ENCODE results near the gene INTS4.
A peak's percentile ranks its signal among the peaks of the same experiment; 100 is the strongest.
"Not testable (repeated sequence)": the region's sequence is repeated elsewhere in the genome, so short reads cannot be mapped to it uniquely, and the experiment has no call there.

The INTS4 gene, protein sequence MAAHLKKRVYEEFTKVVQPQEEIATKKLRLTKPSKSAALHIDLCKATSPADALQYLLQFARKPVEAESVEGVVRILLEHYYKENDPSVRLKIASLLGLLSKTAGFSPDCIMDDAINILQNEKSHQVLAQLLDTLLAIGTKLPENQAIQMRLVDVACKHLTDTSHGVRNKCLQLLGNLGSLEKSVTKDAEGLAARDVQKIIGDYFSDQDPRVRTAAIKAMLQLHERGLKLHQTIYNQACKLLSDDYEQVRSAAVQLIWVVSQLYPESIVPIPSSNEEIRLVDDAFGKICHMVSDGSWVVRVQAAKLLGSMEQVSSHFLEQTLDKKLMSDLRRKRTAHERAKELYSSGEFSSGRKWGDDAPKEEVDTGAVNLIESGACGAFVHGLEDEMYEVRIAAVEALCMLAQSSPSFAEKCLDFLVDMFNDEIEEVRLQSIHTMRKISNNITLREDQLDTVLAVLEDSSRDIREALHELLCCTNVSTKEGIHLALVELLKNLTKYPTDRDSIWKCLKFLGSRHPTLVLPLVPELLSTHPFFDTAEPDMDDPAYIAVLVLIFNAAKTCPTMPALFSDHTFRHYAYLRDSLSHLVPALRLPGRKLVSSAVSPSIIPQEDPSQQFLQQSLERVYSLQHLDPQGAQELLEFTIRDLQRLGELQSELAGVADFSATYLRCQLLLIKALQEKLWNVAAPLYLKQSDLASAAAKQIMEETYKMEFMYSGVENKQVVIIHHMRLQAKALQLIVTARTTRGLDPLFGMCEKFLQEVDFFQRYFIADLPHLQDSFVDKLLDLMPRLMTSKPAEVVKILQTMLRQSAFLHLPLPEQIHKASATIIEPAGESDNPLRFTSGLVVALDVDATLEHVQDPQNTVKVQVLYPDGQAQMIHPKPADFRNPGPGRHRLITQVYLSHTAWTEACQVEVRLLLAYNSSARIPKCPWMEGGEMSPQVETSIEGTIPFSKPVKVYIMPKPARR

GRCh38 chr11:77994434-77995362 is at the start of gene INTS4:
Gene INTS4 (minus strand): TSS chr11:77994668. CDS start chr11:77994643, 25 bp downstream.
- peaks cover 8% of the 10 kb centered on the region for H3K4me1 ChIP-seq (ENCODE audit: control insufficient read depth, low read depth, low read length)

DNA sequence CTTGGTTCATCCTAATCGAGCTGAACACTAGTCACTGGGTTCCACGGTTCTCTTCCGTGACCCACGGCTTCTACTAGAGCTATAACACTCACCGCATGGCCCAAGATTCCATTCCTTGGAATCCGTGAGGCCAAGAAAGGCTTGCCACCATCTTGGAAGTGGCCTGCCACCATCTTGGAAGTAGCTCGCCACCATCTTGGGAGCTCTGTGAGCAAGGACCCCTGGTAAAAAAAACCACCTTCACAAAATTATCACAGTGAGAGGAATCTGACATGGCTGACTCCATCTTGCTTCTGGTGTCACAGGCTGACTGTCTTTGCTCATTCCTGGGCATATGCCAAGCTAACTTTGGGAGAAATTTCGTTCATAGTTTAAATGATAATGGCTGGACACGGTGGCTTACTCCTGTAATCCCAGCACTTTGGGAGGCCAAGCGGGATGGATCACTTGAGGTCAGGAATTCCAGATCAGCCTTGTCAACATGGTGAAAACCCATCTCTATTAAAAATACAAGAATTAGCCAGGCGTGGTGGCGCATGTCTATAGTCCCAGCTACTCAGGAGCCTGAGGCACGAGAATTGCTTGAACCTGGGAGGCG is 47.5 kb upstream of the INTS4 start:
- no peaks in the 10 kb centered on the region for H3K36me3 ChIP-seq (ENCODE audit: control insufficient read depth, low read depth, low read length)
- H3K9me3 ChIP-seq (ENCODE audit: control insufficient read depth, low read depth, low read length): no peaks in the 10 kb centered on the region
- no peaks in the 10 kb centered on the region for H3K4me1 ChIP-seq (ENCODE audit: control insufficient read depth, low read depth, low read length)
- no peak overlapping the region for H3K9ac ChIP-seq (ENCODE audit: low read length)
- no peak overlapping the region for H3K27ac ChIP-seq (ENCODE audit: low read length)
- no peak overlapping the region for H3K4me3 ChIP-seq (ENCODE audit: low read length)
- H3K27me3 ChIP-seq (ENCODE audit: control insufficient read depth, insufficient read depth, low read length): peaks cover 9% of the 10 kb centered on the region

More at GRCh38 chr11:77994434-77995362, at the start of gene INTS4:
- Histone ChIP-seq H3K9me3 (ENCODE audit: control insufficient read depth, low read depth, low read length) (no peaks in the 10 kb centered on the region), H3K4me3 (ENCODE audit: low read length) (peak within 1 kb of the TSS; percentile 97), H3K27ac (ENCODE audit: low read length) (peak within 1 kb of the TSS; percentile 94), H3K36me3 (ENCODE audit: control insufficient read depth, low read depth, low read length) (peaks cover 6% of the 10 kb centered on the region), H3K9ac (ENCODE audit: low read length) (peak within 1 kb of the TSS; percentile 78), H3K27me3 (ENCODE audit: control insufficient read depth, insufficient read depth, low read length) (no peaks in the 10 kb centered on the region)

- not testable (repeated sequence) for H3K9ac ChIP-seq (ENCODE audit: low read length); H3K27me3 ChIP-seq (ENCODE audit: control insufficient read depth, insufficient read depth, low read length); H3K9me3 ChIP-seq (ENCODE audit: control insufficient read depth, low read depth, low read length); H3K4me3 ChIP-seq (ENCODE audit: low read length); H3K4me1 ChIP-seq (ENCODE audit: control insufficient read depth, low read depth, low read length); H3K36me3 ChIP-seq (ENCODE audit: control insufficient read depth, low read depth, low read length); H3K27ac ChIP-seq (ENCODE audit: low read length)
Observed at GRCh38 chr11:78041380-78041719, 46.9 kb upstream of the INTS4 start.

DNA sequence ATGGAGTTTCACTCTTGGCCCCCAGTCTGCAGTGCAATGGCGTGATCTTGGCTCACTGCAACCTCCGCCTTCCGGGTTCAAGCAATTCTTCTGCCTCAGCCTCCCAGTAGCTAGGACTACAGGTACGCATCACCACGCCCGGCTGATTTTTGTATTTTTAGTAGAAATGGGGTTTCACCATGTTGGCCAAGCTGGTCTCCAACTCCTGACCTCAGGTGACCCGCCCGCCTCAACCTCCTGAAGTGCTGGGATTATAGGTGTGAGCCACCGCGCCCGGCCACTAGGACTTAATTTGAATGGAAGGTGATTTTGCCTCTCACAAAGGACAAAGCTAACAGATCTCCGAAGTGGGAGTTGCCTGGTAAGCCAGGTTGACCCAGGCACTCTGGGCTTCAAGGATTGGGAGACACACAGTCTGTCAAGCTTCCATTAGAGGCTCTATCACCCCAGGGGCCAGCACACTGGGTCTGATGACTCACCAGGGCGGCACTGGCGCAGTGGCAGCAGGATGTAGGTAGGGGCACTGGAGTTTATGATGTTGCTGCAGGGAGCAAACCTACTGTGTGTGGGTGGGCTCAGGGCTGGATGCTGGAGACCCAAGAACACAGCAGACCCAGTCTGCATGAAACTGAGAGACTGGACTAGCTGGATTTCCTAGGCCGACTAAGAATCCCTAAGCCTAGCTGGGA is 46.4 kb upstream of the INTS4 start:
- Histone ChIP-seq H3K9me3 (ENCODE audit: control insufficient read depth, low read depth, low read length) (no peaks in the 10 kb centered on the region), H3K4me1 (ENCODE audit: control insufficient read depth, low read depth, low read length) (no peaks in the 10 kb centered on the region), H3K27ac (ENCODE audit: low read length) (no peak overlapping the region), H3K27me3 (ENCODE audit: control insufficient read depth, insufficient read depth, low read length) (peaks cover 6% of the 10 kb centered on the region), H3K36me3 (ENCODE audit: control insufficient read depth, low read depth, low read length) (no peaks in the 10 kb centered on the region), H3K4me3 (ENCODE audit: low read length) (no peak overlapping the region), H3K9ac (ENCODE audit: low read length) (no peak overlapping the region)

GRCh38 chr11:78039919-78040671 is 45.6 kb upstream of the INTS4 start:
- H3K27ac ChIP-seq (ENCODE audit: low read length): no peak overlapping the region
- H3K9me3 ChIP-seq (ENCODE audit: control insufficient read depth, low read depth, low read length): no peaks in the 10 kb centered on the region
- no peaks in the 10 kb centered on the region for H3K4me1 ChIP-seq (ENCODE audit: control insufficient read depth, low read depth, low read length)
- H3K9ac ChIP-seq (ENCODE audit: low read length): no peak overlapping the region
- H3K4me3 ChIP-seq (ENCODE audit: low read length): no peak overlapping the region
- H3K36me3 ChIP-seq (ENCODE audit: control insufficient read depth, low read depth, low read length): no peaks in the 10 kb centered on the region
- H3K27me3 ChIP-seq (ENCODE audit: control insufficient read depth, insufficient read depth, low read length): no peaks in the 10 kb centered on the region

DNA sequence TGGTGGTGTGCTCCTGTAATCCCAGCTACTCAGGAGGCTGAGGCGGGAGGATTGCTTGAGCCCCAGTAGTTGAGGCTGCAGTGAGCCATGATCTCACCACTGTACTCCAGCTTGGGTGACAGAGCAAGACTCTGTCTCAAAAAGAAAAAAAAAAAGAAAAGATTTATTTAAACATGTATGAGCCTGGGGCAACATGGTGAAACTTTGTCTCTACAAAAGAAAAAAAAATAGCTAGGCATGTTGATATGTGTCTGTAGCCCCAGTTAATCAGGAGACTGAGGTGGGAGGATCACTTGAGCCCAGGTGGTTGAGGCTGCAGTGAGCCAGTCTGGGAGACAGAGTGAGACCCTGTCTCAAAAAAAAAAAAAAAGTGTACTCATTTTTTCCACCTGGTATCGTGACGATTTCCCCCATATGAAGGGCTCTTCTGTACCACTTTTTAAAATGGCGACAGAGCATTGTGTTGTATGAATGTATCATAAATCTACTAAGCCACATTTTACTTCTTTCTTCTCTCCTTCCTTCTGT is 45.0 kb upstream of the INTS4 start:
- H3K9ac ChIP-seq (ENCODE audit: low read length): no peak overlapping the region
- no peak overlapping the region for H3K27ac ChIP-seq (ENCODE audit: low read length)
- no peaks in the 10 kb centered on the region for H3K27me3 ChIP-seq (ENCODE audit: control insufficient read depth, insufficient read depth, low read length)
- H3K4me3 ChIP-seq (ENCODE audit: low read length): no peak overlapping the region
- no peaks in the 10 kb centered on the region for H3K36me3 ChIP-seq (ENCODE audit: control insufficient read depth, low read depth, low read length)
- H3K4me1 ChIP-seq (ENCODE audit: control insufficient read depth, low read depth, low read length): no peaks in the 10 kb centered on the region
- H3K9me3 ChIP-seq (ENCODE audit: control insufficient read depth, low read depth, low read length): no peaks in the 10 kb centered on the region

DNA sequence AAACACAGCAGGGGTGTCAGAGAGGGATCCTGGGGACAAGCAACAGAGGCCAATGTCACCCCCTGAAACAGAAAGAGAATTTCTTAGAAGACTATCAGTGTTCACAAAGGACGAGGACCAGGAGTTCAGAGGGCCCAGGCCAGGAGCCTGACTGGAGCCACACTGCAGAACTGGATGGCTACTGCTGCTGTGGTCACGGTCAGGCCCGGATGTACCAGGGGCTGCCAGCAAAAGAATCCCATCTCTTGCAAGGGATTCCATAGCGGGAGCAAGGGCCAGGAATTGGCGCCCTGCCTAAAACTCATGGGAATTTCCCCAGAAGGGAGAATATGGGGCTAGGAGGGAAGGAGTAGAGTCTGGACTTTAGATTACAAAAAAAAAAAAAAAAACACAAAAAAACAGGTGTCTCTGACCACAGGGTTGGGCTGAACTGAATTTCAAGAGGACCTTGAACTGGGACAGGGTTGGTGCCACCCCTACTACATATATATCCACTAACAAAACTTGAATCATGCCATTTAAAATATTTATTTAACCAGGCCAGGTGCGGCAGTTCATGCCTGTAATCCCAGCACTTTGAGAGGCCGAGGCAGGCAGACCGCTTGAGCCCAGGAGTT is 44.3 kb upstream of the INTS4 start:
- no peaks in the 10 kb centered on the region for H3K27me3 ChIP-seq (ENCODE audit: control insufficient read depth, insufficient read depth, low read length)
- no peaks in the 10 kb centered on the region for H3K36me3 ChIP-seq (ENCODE audit: control insufficient read depth, low read depth, low read length)
- no peak overlapping the region for H3K27ac ChIP-seq (ENCODE audit: low read length)
- no peaks in the 10 kb centered on the region for H3K9me3 ChIP-seq (ENCODE audit: control insufficient read depth, low read depth, low read length)
- no peak overlapping the region for H3K4me3 ChIP-seq (ENCODE audit: low read length)
- no peak overlapping the region for H3K9ac ChIP-seq (ENCODE audit: low read length)
- no peaks in the 10 kb centered on the region for H3K4me1 ChIP-seq (ENCODE audit: control insufficient read depth, low read depth, low read length)

DNA sequence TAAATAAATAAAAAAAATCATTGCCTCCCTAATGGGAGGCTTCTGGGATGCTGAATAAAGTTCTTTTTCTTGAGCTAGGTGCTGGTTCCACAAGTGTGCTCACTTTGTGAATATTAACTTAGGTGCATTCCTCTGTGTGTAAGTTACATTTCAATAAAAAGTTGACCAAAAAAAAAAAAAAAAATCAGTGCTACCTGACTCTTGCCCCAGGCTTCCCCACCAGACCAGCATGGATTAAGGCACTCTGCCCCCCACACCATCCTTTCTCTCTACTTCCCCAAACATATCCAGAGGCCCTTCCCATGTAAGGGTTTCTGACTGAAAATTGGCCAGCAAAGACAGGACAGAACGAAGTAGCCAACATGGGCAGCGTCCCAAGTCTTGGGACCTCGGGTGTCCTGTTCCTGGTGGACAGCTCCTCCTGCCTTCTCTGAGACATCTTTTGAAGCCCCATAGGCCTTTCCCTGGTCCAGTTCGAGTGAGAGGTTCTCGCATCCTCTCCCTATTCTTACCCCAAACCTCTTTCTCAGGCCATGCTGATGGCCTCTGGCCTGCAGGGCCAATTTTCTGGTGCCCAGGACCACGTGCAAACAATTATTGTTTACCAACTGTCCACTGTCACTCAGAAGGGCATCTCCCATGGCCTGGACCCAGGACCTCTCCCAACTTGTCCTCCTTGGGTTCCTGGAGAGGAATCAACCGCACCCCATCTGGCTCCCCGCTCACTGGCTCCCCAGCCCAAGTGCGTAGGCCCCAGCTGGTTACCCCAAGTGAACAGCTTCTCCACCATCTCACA is 43.6 kb upstream of the INTS4 start:
- no peak overlapping the region for H3K27ac ChIP-seq (ENCODE audit: low read length)
- no peak overlapping the region for H3K9ac ChIP-seq (ENCODE audit: low read length)
- H3K9me3 ChIP-seq (ENCODE audit: control insufficient read depth, low read depth, low read length): no peaks in the 10 kb centered on the region
- no peaks in the 10 kb centered on the region for H3K4me1 ChIP-seq (ENCODE audit: control insufficient read depth, low read depth, low read length)
- H3K27me3 ChIP-seq (ENCODE audit: control insufficient read depth, insufficient read depth, low read length): no peaks in the 10 kb centered on the region
- H3K36me3 ChIP-seq (ENCODE audit: control insufficient read depth, low read depth, low read length): no peaks in the 10 kb centered on the region
- H3K4me3 ChIP-seq (ENCODE audit: low read length): no peak overlapping the region

DNA sequence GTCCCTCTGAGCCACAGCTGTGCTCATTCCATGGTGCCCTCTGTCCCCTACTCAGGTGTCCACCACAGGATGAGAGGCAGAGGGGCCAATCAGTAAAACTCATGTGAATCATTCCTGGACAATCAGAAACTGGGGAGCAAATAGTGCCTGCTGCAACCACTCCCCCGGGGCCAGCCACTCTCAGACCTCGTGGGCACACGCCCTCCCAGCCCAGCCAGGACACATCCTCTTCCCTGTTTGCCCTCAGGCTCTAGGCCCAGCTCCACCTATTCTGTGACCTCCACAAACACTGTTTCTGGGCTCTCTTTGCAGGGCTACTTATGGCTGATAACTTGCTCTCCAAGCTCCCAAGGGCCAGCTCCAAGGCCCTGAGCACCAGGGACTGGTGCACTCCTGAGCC is 42.6 kb upstream of the INTS4 start:
- Histone ChIP-seq H3K4me3 (ENCODE audit: low read length) (no peak overlapping the region), H3K36me3 (ENCODE audit: control insufficient read depth, low read depth, low read length) (no peaks in the 10 kb centered on the region), H3K27ac (ENCODE audit: low read length) (no peak overlapping the region), H3K27me3 (ENCODE audit: control insufficient read depth, insufficient read depth, low read length) (no peaks in the 10 kb centered on the region), H3K9me3 (ENCODE audit: control insufficient read depth, low read depth, low read length) (no peaks in the 10 kb centered on the region), H3K9ac (ENCODE audit: low read length) (no peak overlapping the region), H3K4me1 (ENCODE audit: control insufficient read depth, low read depth, low read length) (no peaks in the 10 kb centered on the region)
